ENCODE data around the gene TMUB1.

Gene TMUB1

GRCh38 chr7:151110236-151110940, 27.1 kb upstream of the TMUB1 start:
- Histone ChIP-seq H3K4me2 (ENCODE audit: low read length) (no peak overlapping the region), H3K9me2 (replicated peaks; ENCODE audit: control insufficient read depth, low read length) (no peaks in the 10 kb centered on the region), H3K79me2 (ENCODE audit: control insufficient read depth, low read length) (no peaks in the 10 kb centered on the region), H3K4me3 (ENCODE audit: low read length) (no peak overlapping the region), H4K20me1 (ENCODE audit: control insufficient read depth, insufficient read depth, low read depth, low read length) (no peaks in the 10 kb centered on the region), H3K36me3 (ENCODE audit: control insufficient read depth, low read length) (no peaks in the 10 kb centered on the region), H3K27ac (ENCODE audit: low read depth, low read length) (no peak overlapping the region), H3K9me3 (ENCODE audit: control insufficient read depth, insufficient read depth, low read length) (no peaks in the 10 kb centered on the region), H3K4me1 (ENCODE audit: control insufficient read depth, low read length) (no peaks in the 10 kb centered on the region), H3F3A (ENCODE audit: control insufficient read depth, insufficient read depth) (no peaks in the 10 kb centered on the region), H3K27me3 (ENCODE audit: control insufficient read depth, low read length) (peaks cover 15% of the 10 kb centered on the region)
- TF ChIP-seq CTCF (IDR thresholded peaks at IDR 0.05; ENCODE audit: low read depth, low read length, poor library complexity, severe bottlenecking), result no peak
- TF ChIP-seq EZH2phosphoT487 (IDR thresholded peaks at IDR 0.05; ENCODE audit: borderline replicate concordance, low read length), result no peak

GRCh38 chr7:151109094-151110048, 26.1 kb upstream of the TMUB1 start:
- peaks cover 23% of the 10 kb centered on the region for H3K27me3 ChIP-seq (ENCODE audit: control insufficient read depth, low read length)
- no peak overlapping the region for H3K4me3 ChIP-seq (ENCODE audit: low read length)
- H3K9me3 ChIP-seq (ENCODE audit: control insufficient read depth, insufficient read depth, low read length), result no peaks in the 10 kb centered on the region
- no peaks in the 10 kb centered on the region for H3K9me2 ChIP-seq (replicated peaks; ENCODE audit: control insufficient read depth, low read length)
- no peaks in the 10 kb centered on the region for H3K4me1 ChIP-seq (ENCODE audit: control insufficient read depth, low read length)
- H3K4me2 ChIP-seq (ENCODE audit: low read length), result no peak overlapping the region
- no peaks in the 10 kb centered on the region for H3K79me2 ChIP-seq (ENCODE audit: control insufficient read depth, low read length)
- no peaks in the 10 kb centered on the region for H4K20me1 ChIP-seq (ENCODE audit: control insufficient read depth, insufficient read depth, low read depth, low read length)
- no peak overlapping the region for H3K27ac ChIP-seq (ENCODE audit: low read depth, low read length)
- no peaks in the 10 kb centered on the region for H3F3A ChIP-seq (ENCODE audit: control insufficient read depth, insufficient read depth)
- H3K36me3 ChIP-seq (ENCODE audit: control insufficient read depth, low read length), result no peaks in the 10 kb centered on the region
- TF ChIP-seq CTCF (IDR thresholded peaks at IDR 0.05; ENCODE audit: low read depth, low read length, poor library complexity, severe bottlenecking) (no peak), EZH2phosphoT487 (IDR thresholded peaks at IDR 0.05; ENCODE audit: borderline replicate concordance, low read length) (no peak)

GRCh38 chr7:151107882-151108281, 24.6 kb upstream of the TMUB1 start:
- H4K20me1 ChIP-seq (ENCODE audit: control insufficient read depth, insufficient read depth, low read depth, low read length), result no peaks in the 10 kb centered on the region
- no peaks in the 10 kb centered on the region for H3F3A ChIP-seq (ENCODE audit: control insufficient read depth, insufficient read depth)
- H3K9me2 ChIP-seq (replicated peaks; ENCODE audit: control insufficient read depth, low read length), result no peaks in the 10 kb centered on the region
- no peaks in the 10 kb centered on the region for H3K79me2 ChIP-seq (ENCODE audit: control insufficient read depth, low read length)
- no peaks in the 10 kb centered on the region for H3K36me3 ChIP-seq (ENCODE audit: control insufficient read depth, low read length)
- H3K4me2 ChIP-seq (ENCODE audit: low read length), result no peak overlapping the region
- no peak for TF ChIP-seq CTCF (IDR thresholded peaks at IDR 0.05; ENCODE audit: low read depth, low read length, poor library complexity, severe bottlenecking)
- TF ChIP-seq EZH2phosphoT487 (IDR thresholded peaks at IDR 0.05; ENCODE audit: borderline replicate concordance, low read length), result no peak
- H3K4me3 ChIP-seq (ENCODE audit: low read length), result no peak overlapping the region
- no peak overlapping the region for H3K27ac ChIP-seq (ENCODE audit: low read depth, low read length)
- no peaks in the 10 kb centered on the region for H3K9me3 ChIP-seq (ENCODE audit: control insufficient read depth, insufficient read depth, low read length)
- H3K27me3 ChIP-seq (ENCODE audit: control insufficient read depth, low read length), result peaks cover 35% of the 10 kb centered on the region
- no peaks in the 10 kb centered on the region for H3K4me1 ChIP-seq (ENCODE audit: control insufficient read depth, low read length)

Data from DOHH2 (cell line).